ENCODE results near the gene LRRFIP1. TPM values are rescaled to one million over a fixed set of nuclear protein-coding genes. Genes with fewer than 3 reads are reported as not detected.

LRRFIP1 gene
- polyA plus RNA-seq, 1 of the 3 experiments (the other 2 are of a cell fraction): 47.3 TPM

- Histone ChIP-seq H3K9me3 (no peaks in the 10 kb centered on the region), H3K9me2 (no peaks in the 10 kb centered on the region), H3K79me2 (ENCODE audit: insufficient read depth) (no peaks in the 10 kb centered on the region), H4K20me1 (ENCODE audit: insufficient read depth) (0 out of 2 replicates have a peak, but pooled peaks cover 3% of the 10 kb centered on the region), H3F3A (replicated peaks; ENCODE audit: insufficient read depth) (no peaks in the 10 kb centered on the region), H3K4me3 (ENCODE audit: low read depth in 2 of 2, low read length in 1 of 2) (no peak overlapping the region), H3K27ac (ENCODE audit: low read depth in 2 of 2, low read length in 1 of 2) (no peak overlapping the region), H2AFZ (ENCODE audit: low read depth) (no peak overlapping the region), H3K27me3 (ENCODE audit: insufficient read depth) (no peaks in the 10 kb centered on the region), H3K4me1 (ENCODE audit: control insufficient read depth in 1 of 2, insufficient read depth in 2 of 2, low read depth in 1 of 2, low read length in 1 of 2) (no peaks in the 10 kb centered on the region; a peak in 1 of 4 replicates), H3K9ac (no peak overlapping the region), H3K4me2 (no peak overlapping the region), H3K36me3 (replicated peaks in 1 of 2; ENCODE audit: control insufficient read depth in 1 of 2, insufficient read depth in 2 of 2, low read length in 1 of 2) (peaks cover 58 to 76% of the 10 kb centered on the region in 2 experiments)
- ChIA-PET CTCF (interaction anchor here (0.9 to 5.1 kb wide), 15 partner anchors 9 to 261 kb away, joined by 3 to 46 read pairs (median 5); no protein-coding TSS in a partner anchor), POLR2A (no interaction called here)
- WGBS (ENCODE audit: low lambda C conversion rate): 97% methylated on average over 15 of the region's 15 CpGs
- TF ChIP-seq POLR2AphosphoS5 (IDR thresholded peaks at IDR 0.05; ENCODE audit: low read depth, low read length): no peak
- no peak for TF ChIP-seq FOSL2 (IDR thresholded peaks at IDR 0.05; ENCODE audit: borderline replicate concordance, low read depth)
- no peak for TF ChIP-seq RCOR1 (IDR thresholded peaks at IDR 0.05; ENCODE audit: low read length)
- TF ChIP-seq YY1 (IDR thresholded peaks at IDR 0.05; ENCODE audit: low read depth): no peak
- no peak for TF ChIP-seq TEAD4 (IDR thresholded peaks at IDR 0.05; ENCODE audit: borderline replicate concordance, insufficient read depth)
- no peak for TF ChIP-seq MXI1 (IDR thresholded peaks at IDR 0.05; ENCODE audit: low read depth, low read length)
- TF ChIP-seq, protein P1, sequence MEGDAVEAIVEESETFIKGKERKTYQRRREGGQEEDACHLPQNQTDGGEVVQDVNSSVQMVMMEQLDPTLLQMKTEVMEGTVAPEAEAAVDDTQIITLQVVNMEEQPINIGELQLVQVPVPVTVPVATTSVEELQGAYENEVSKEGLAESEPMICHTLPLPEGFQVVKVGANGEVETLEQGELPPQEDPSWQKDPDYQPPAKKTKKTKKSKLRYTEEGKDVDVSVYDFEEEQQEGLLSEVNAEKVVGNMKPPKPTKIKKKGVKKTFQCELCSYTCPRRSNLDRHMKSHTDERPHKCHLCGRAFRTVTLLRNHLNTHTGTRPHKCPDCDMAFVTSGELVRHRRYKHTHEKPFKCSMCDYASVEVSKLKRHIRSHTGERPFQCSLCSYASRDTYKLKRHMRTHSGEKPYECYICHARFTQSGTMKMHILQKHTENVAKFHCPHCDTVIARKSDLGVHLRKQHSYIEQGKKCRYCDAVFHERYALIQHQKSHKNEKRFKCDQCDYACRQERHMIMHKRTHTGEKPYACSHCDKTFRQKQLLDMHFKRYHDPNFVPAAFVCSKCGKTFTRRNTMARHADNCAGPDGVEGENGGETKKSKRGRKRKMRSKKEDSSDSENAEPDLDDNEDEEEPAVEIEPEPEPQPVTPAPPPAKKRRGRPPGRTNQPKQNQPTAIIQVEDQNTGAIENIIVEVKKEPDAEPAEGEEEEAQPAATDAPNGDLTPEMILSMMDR (IDR thresholded peaks at IDR 0.05): no peak
- no peak for TF ChIP-seq RXRA (IDR thresholded peaks at IDR 0.05; ENCODE audit: borderline replicate concordance, low read depth)
- no peak for TF ChIP-seq GATA2 (CRISPR knock-in tag; IDR thresholded peaks at IDR 0.05)
- TF ChIP-seq NFIC (IDR thresholded peaks at IDR 0.05; ENCODE audit: borderline replicate concordance): no peak
- no peak for TF ChIP-seq CHD2 (IDR thresholded peaks at IDR 0.05; ENCODE audit: low read length, partially characterized antibody)
- TF ChIP-seq, protein P2, sequence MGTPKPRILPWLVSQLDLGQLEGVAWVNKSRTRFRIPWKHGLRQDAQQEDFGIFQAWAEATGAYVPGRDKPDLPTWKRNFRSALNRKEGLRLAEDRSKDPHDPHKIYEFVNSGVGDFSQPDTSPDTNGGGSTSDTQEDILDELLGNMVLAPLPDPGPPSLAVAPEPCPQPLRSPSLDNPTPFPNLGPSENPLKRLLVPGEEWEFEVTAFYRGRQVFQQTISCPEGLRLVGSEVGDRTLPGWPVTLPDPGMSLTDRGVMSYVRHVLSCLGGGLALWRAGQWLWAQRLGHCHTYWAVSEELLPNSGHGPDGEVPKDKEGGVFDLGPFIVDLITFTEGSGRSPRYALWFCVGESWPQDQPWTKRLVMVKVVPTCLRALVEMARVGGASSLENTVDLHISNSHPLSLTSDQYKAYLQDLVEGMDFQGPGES (IDR thresholded peaks at IDR 0.05; ENCODE audit: low read depth, low read length): no peak
- TF ChIP-seq GABPA (IDR thresholded peaks at IDR 0.05; ENCODE audit: low read depth): no peak
- TF ChIP-seq NRF1 (IDR thresholded peaks at IDR 0.05; ENCODE audit: low read depth, low read length): no peak
- TF ChIP-seq TAF1 (IDR thresholded peaks at IDR 0.05; ENCODE audit: borderline replicate concordance, low read depth, low read length): no peak
- no peak for TF ChIP-seq MEF2A (IDR thresholded peaks at IDR 0.05; ENCODE audit: borderline replicate concordance, low read depth)
- no peak for TF ChIP-seq MAX (IDR thresholded peaks at IDR 0.05; ENCODE audit: low read depth)
- no peak for TF ChIP-seq REST (IDR thresholded peaks at IDR 0.05; ENCODE audit: low read depth, low read length)
- TF ChIP-seq JUND (IDR thresholded peaks at IDR 0.05): no peak
- DNase-seq: no peak
Measured at GRCh38 chr2:237773826-237774225, 146.4 kb downstream of the LRRFIP1 start.

Data from SK-N-SH (cell line).